ENCODE measurements around the gene TEKT3. TPM values are rescaled to one million over a fixed set of nuclear protein-coding genes. Genes with fewer than 3 reads are reported as not detected.

TEKT3 gene
- total and polyA plus RNA-seq, 7 donors = 0.05 to 0.97 (median 0.38) TPM; not detected in 3

GRCh38 chr17:15323131-15323530 is 18.3 kb downstream of the TEKT3 start:
- no peak overlapping the region for H3K4me3 ChIP-seq
- H3K36me3 ChIP-seq (ENCODE audit: insufficient read depth in 1 of 2, low read depth in 1 of 2) = no peaks in the 10 kb centered on the region
- WGBS, 3 donors = 17 to 22% (median 22%) methylated on average over 4 of the region's 4 CpGs
- DNase-seq = peak; percentile 35 to 70
- no peak for TF ChIP-seq CTCF (IDR thresholded peaks at IDR 0.05)
- no peaks in the 10 kb centered on the region for H3K27me3 ChIP-seq (ENCODE audit: insufficient read depth in 3 of 3, low read length in 2 of 3)
- peak; percentile 86 to 98 (median 94) for ATAC-seq
- intact Hi-C loops (cut with DNase I) = no loop called here
- peak overlapping the region; percentile 61 for H3K27ac ChIP-seq
- peaks cover 23% of the 10 kb centered on the region for H3K4me1 ChIP-seq
- no peaks in the 10 kb centered on the region for H3K9me3 ChIP-seq

DNA sequence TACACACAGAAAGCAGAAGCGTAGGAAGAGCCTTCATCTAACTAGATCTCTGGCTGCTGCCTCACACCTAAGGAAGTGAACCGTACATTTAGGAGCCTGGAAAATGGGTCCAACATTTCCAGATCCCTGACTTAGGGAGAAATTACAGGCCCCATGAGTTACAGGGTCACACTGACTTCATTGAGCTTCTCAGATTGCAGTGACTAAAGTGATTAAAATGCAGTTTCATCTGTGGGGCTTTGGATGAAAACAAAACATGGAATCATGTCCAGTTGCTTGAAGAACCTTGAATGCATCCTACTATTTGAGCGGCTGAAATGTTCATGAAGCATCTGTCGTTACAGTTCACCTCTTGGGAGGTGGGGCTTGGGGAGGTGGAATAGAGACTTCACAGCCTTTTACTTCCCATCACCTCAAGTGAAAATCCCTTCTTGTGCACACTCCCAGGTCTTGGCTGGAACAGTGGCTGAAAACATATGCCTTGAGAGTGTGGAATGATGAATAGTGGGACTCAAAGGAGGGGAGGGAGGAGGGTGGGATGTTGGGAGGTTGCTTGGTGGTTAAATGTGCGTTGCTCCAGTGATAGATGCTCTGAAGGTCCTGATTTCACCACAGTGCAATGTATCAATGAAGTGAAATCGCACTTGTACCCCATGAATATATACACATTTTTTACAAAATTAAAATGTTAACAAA is 19.7 kb downstream of the TEKT3 start:
- Histone ChIP-seq H3K36me3 (ENCODE audit: insufficient read depth in 1 of 2, low read depth in 1 of 2) (no peaks in the 10 kb centered on the region), H3K4me3 (no peak overlapping the region), H3K27me3 (ENCODE audit: insufficient read depth in 3 of 3, low read length in 2 of 3) (no peaks in the 10 kb centered on the region), H3K9me3 (no peaks in the 10 kb centered on the region), H3K4me1 (peaks cover 23% of the 10 kb centered on the region), H3K27ac (no peak overlapping the region)
- DNase-seq (no peak), ATAC-seq (no peak)
- no peak for TF ChIP-seq CTCF (IDR thresholded peaks at IDR 0.05)
- intact Hi-C loops (cut with DNase I) = no loop called here
- WGBS, 3 donors = 72 to 81% (median 78%) methylated on average over 6 of the region's 6 CpGs

DNA sequence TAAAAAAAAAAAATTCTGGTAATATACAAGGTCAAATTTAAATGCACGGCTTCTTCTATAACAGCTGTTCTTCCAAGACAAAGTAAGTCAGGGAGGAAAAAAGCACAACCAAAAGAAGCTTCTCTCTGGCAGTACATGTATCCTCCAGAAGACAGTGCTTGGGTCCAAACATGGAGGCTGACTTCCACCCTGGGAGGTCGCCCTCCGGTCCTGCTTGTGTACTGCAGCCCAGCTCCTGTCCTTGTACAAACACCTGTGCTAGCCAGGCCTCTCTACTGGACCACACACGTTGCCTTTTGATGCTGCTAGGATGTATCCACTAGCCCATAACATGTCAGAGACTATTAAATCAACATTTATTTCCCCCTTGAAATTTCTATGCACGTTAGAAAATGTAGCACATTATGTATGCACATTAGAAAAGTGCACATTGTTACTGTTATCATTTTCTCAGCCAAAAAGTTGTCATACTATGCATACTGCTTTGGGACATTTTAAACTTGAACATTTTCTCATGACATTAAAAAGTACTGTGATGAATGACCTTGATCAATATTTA is 21.9 kb downstream of the TEKT3 start:
- TF ChIP-seq CTCF (IDR thresholded peaks at IDR 0.05) = no peak
- Histone ChIP-seq H3K27ac (no peak overlapping the region), H3K27me3 (ENCODE audit: insufficient read depth in 3 of 3, low read length in 2 of 3) (no peaks in the 10 kb centered on the region), H3K9me3 (no peaks in the 10 kb centered on the region), H3K36me3 (ENCODE audit: insufficient read depth in 1 of 2, low read depth in 1 of 2) (no peaks in the 10 kb centered on the region), H3K4me1 (peaks cover 17% of the 10 kb centered on the region), H3K4me3 (no peak overlapping the region)
- intact Hi-C loops (cut with DNase I) = loop anchor here in 1 of 2 donors (5.0 kb wide), 1 partner anchor 93 kb away; no protein-coding TSS in a partner anchor
- no peak for ATAC-seq
- WGBS, 3 donors = 68 to 82% (median 73%) methylated on average over 5 of the region's 5 CpGs
- DNase-seq = no peak

GRCh38 chr17:15311996-15312395 is 29.4 kb downstream of the TEKT3 start:
- Histone ChIP-seq H3K27ac (peak overlapping the region; percentile 62), H3K9me3 (no peaks in the 10 kb centered on the region), H3K4me3 (no peak overlapping the region), H3K4me1 (peaks cover 8% of the 10 kb centered on the region), H3K27me3 (ENCODE audit: insufficient read depth in 3 of 3, low read length in 2 of 3) (no peaks in the 10 kb centered on the region), H3K36me3 (ENCODE audit: insufficient read depth in 1 of 2, low read depth in 1 of 2) (no peaks in the 10 kb centered on the region)
- TF ChIP-seq CTCF (IDR thresholded peaks at IDR 0.05) = no peak
- DNase-seq (no peak), ATAC-seq (peak in 3 of 4 donors; percentile 56 to 74 (median 69))
- intact Hi-C loops (cut with DNase I) = no loop called here
- WGBS, 3 donors = 54 to 74% (median 64%) methylated on average over 5 of the region's 5 CpGs
